K562 (cell line): ENCODE data around the gene TARS3. TPM values are rescaled to one million over a fixed set of nuclear protein-coding genes. Genes with fewer than 3 reads are reported as not detected.

Experiments used
- ATAC-seq: fragments of 200-7000 bp; cut with Tn5 transposase; 3 replicates; pipeline ENCODE4 v1.9.1; 2020; ENCODE audit warnings: moderate library complexity
- BruUV-seq: library from RNA; stranded (reverse); fragments of 400-500 nt; replicated peaks from 2 replicates; lab custom pipeline; 2021; lab: Mats Ljungman, UMichigan
- CTCF ChIA-PET: fragments of 300-600 bp; formaldehyde crosslinking; extraction: SDS; loops from one replicate; lab custom pipeline; 2021; ENCODE audit warnings: low intra/inter-chr PET ratio; lab: Yijun Ruan, JAX
- POLR2A ChIA-PET: fragments of 300-600, 350-650 bp; sonication (Branson Sonifier 250); formaldehyde crosslinking; extraction: SDS; loops from one replicate; lab custom pipeline; 2021; ENCODE audit warnings: antibody characterized with exemption, inconsistent platforms; lab: Yijun Ruan, JAX
- DNase-seq, 4 experiments: peaks; one replicate each; pipeline versions ENCODE4 v3.0.0 to v3.0.0-alpha.2; 2011 to 2018; ENCODE audit warnings: low spot score in 3 of 4, mixed read lengths in 3 of 4; ENCODE audit errors: extremely low read depth in 1 of 4
- FAIRE-seq: peaks from 2 replicates; lab custom pipeline; 2011; peaks lifted over from hg19 to GRCh38; lab: Jason Lieb, UNC
- H2AFZ ChIP-seq: 2 replicates; pipeline ENCODE4 v1.6.0; 2011; ENCODE audit warnings: low read depth, low read length, control low read depth, inconsistent platforms
- H3K27ac ChIP-seq: fragments of 200-600 bp; 3 replicates; pipeline ENCODE4 v1.8.0; 2011; ENCODE audit warnings: low read depth, mild to moderate bottlenecking, control low read depth, inconsistent platforms, low read length, moderate library complexity, mixed read lengths; ENCODE audit errors: extremely low read depth
- H3K27me3 ChIP-seq, 2 experiments: fragments of 300-600 bp in 1 of 2; 2 replicates in 1 of 2; 3 replicates in 1 of 2; pipeline versions ENCODE4 v1.6.0 to v1.8.0; 2011; ENCODE audit warnings: inconsistent platforms in 2 of 2, low read length in 2 of 2, mild to moderate bottlenecking in 1 of 2, mixed read lengths in 1 of 2, moderate library complexity in 1 of 2; ENCODE audit not compliant: control insufficient read depth in 2 of 2, insufficient read depth in 2 of 2
- H3K36me3 ChIP-seq: fragments of 300-600 bp; 3 replicates; pipeline ENCODE4 v1.8.0; 2011; ENCODE audit warnings: mild to moderate bottlenecking, low read length, inconsistent platforms; ENCODE audit not compliant: control insufficient read depth, insufficient read depth
- H3K4me1 ChIP-seq, 2 experiments: fragments of 200-600 bp in 1 of 2; replicated peaks in 1 of 2; 2 replicates in 1 of 2; 3 replicates in 1 of 2; pipeline versions ENCODE4 v1.5.1 to v1.8.0; 2011; ENCODE audit warnings: inconsistent platforms in 2 of 2, low read length in 2 of 2, mild to moderate bottlenecking in 1 of 2, mixed read lengths in 1 of 2, moderate library complexity in 1 of 2; ENCODE audit not compliant: control insufficient read depth in 2 of 2, insufficient read depth in 2 of 2
- H3K4me2 ChIP-seq: 2 replicates; pipeline ENCODE4 v1.6.1; 2011; ENCODE audit warnings: low read length, control low read depth, inconsistent platforms, mixed read lengths; ENCODE audit not compliant: insufficient read depth
- H3K4me3 ChIP-seq: fragments of 200-600 bp; sonication (generic), shearing (Covaris generic); 2 replicates; pipeline ENCODE4 v1.5.1; 2016; ENCODE audit warnings: control low read depth, inconsistent platforms
- H3K79me2 ChIP-seq: fragments of 200-600 bp; 3 replicates; pipeline ENCODE4 v1.8.0; 2011; ENCODE audit warnings: low read length, inconsistent platforms; ENCODE audit not compliant: control insufficient read depth, insufficient read depth
- H3K9ac ChIP-seq, 2 experiments: 2 replicates each; pipeline versions ENCODE4 v1.6.0 to v1.6.1; 2011; ENCODE audit warnings: low read depth in 2 of 2, low read length in 2 of 2, control low read depth in 1 of 2, inconsistent platforms in 1 of 2, mild to moderate bottlenecking in 1 of 2, mixed read lengths in 1 of 2; ENCODE audit not compliant: insufficient read depth in 1 of 2
- H3K9me1 ChIP-seq: one replicate; pipeline ENCODE4 v1.6.0; 2011; ENCODE audit warnings: inconsistent platforms, mild to moderate bottlenecking, low read length, moderate library complexity; ENCODE audit not compliant: control insufficient read depth, insufficient read depth
- H3K9me3 ChIP-seq: replicated peaks from 2 replicates; pipeline ENCODE4 v1.5.1; 2011; ENCODE audit warnings: low read depth, low read length, inconsistent platforms; ENCODE audit not compliant: control insufficient read depth, insufficient read depth
- H4K20me1 ChIP-seq: replicated peaks from 2 replicates; pipeline ENCODE4 v1.6.1; 2011; ENCODE audit warnings: low read length, inconsistent platforms, mixed read lengths; ENCODE audit not compliant: control insufficient read depth, insufficient read depth
- EZH2 ChIP-seq: IDR thresholded peaks from 2 replicates; pipeline ENCODE4 v1.6.1; 2012; ENCODE audit warnings: low read depth, mild to moderate bottlenecking, inconsistent platforms, low read length, borderline replicate concordance
- FOXA3 ChIP-seq, 2 experiments: fragments of 450-650 bp in 1 of 2; sonication (generic) in 1 of 2; formaldehyde crosslinking; IDR thresholded peaks in 1 of 2; conservative IDR thresholded peaks in 1 of 2; 2 replicates each; pipeline versions ENCODE4 v1.4.0 to v1.8.0; 2020 to 2022; ENCODE audit warnings: mild to moderate bottlenecking in 2 of 2, missing genetic modification reagents in 1 of 2
- FOXK2 ChIP-seq, 2 experiments: fragments of 450-650 bp; IDR thresholded peaks in 1 of 2; conservative IDR thresholded peaks in 1 of 2; 2 replicates each; pipeline ENCODE4 v1.6.1; 2016; ENCODE audit warnings: low read depth in 2 of 2, mild to moderate bottlenecking in 1 of 2
- GABPB1 ChIP-seq: sonication (generic); formaldehyde crosslinking; IDR thresholded peaks from 2 replicates; pipeline ENCODE4 v1.8.0; 2022; ENCODE audit warnings: mild to moderate bottlenecking, missing genetic modification reagents
- HDAC2 ChIP-seq: fragments of 450-650 bp; IDR thresholded peaks from 2 replicates; pipeline ENCODE4 v1.6.1; 2016; ENCODE audit warnings: mild to moderate bottlenecking
- KDM4B ChIP-seq, 2 experiments: fragments of 450-650 bp in 1 of 2; sonication (generic) in 1 of 2; IDR thresholded peaks; 2 replicates each; pipeline ENCODE4 v1.6.1; 2016 to 2017; ENCODE audit warnings: borderline replicate concordance in 2 of 2, antibody characterized with exemption in 1 of 2, low read depth in 1 of 2, mild to moderate bottlenecking in 1 of 2
- NFIX ChIP-seq: fragments of 250-450 bp; sonication (Bioruptor Pico); IDR thresholded peaks from 2 replicates; pipeline ENCODE4 v1.4.0; 2020; ENCODE audit warnings: low read depth, mild to moderate bottlenecking, moderate library complexity
- PHF8 ChIP-seq: fragments of 200-600 bp; sonication (generic); IDR thresholded peaks from 2 replicates; pipeline ENCODE4 v1.6.1; 2012; ENCODE audit warnings: mixed run types, mild to moderate bottlenecking, inconsistent platforms, low read length, moderate library complexity, borderline replicate concordance
- RB1 ChIP-seq: fragments of 450-650 bp; IDR thresholded peaks from 2 replicates; pipeline ENCODE4 v1.6.1; 2017; ENCODE audit warnings: low read depth, mild to moderate bottlenecking
- SP2 ChIP-seq: IDR thresholded peaks from 2 replicates; pipeline ENCODE4 v1.6.1; 2011; ENCODE audit warnings: mild to moderate bottlenecking, low read depth, low read length, moderate library complexity; ENCODE audit not compliant: poor library complexity, severe bottlenecking; ENCODE audit errors: extremely low read depth
- TAF9B ChIP-seq: fragments of 450-650 bp; IDR thresholded peaks from 2 replicates; pipeline ENCODE4 v1.6.1; 2018; ENCODE audit warnings: mild to moderate bottlenecking; ENCODE audit not compliant: partially characterized antibody
- THRAP3 ChIP-seq: fragments of 450-650 bp; IDR thresholded peaks from 2 replicates; pipeline ENCODE4 v1.6.1; 2016; ENCODE audit warnings: mild to moderate bottlenecking, inconsistent platforms, borderline replicate concordance
- ZNF3 ChIP-seq: fragments of 250-450 bp; sonication (Bioruptor Pico); IDR thresholded peaks from 2 replicates; pipeline ENCODE4 v1.5.0; 2021; ENCODE audit warnings: mild to moderate bottlenecking, moderate library complexity
- WGBS: fragments of 100-300 bp; shearing (Covaris generic); methylation state at CpG from one replicate; pipeline ENCODE4 v1.1.6; 2016; ENCODE audit warnings: low coverage, mixed read lengths; ENCODE audit not compliant: insufficient coverage; ENCODE audit errors: missing lambda C conversion rate; 5-methylcytosine and 5-hydroxymethylcytosine counted together
- in situ Hi-C: fragments of 300-500 bp; cut with MboI; formaldehyde crosslinking; loops from 4 replicates; pipeline ENCODE4 v1.15.0; 2018; ENCODE audit warnings: inconsistent platforms, mixed read lengths
- intact Hi-C: fragments of 100-400 bp; cut with micrococcal nuclease; formaldehyde crosslinking; loops from 2 replicates; pipeline ENCODE4 v1.14.2; 2022
- polyA plus RNA-seq, 8 experiments: library from polyadenylated mRNA; depleted of rRNA in 4 of 8; stranded (reverse) in 5 of 8; unstranded in 3 of 8; fragments of >200 nt; fragmentation: Nextera tagmentation in 2 of 8; fragmentation: Illumina TruSeq in 1 of 8; extraction: Ambion mirVana in 2 of 8; extraction: Trizol in 1 of 8; gene quantifications; 2 replicates each; pipeline versions ENCODE4 v1.2.1 to v1.2.3, GENCODE V29; 2011 to 2014; ENCODE audit warnings: inconsistent platforms in 1 of 8, missing spikeins in 1 of 8
- total RNA-seq, 7 experiments: library from RNA; depleted of rRNA in 6 of 7; stranded (reverse); fragments of >200 nt in 6 of 7; fragmentation: Illumina TruSeq in 2 of 7; extraction: Trizol in 2 of 7; gene quantifications; 2 replicates each; pipeline versions ENCODE4 v1.2.1 to v1.2.3, GENCODE V29; 2011 to 2021; ENCODE audit warnings: low replicate concordance in 1 of 7
- TF ChIP-seq, protein P1 (sequence below): sonication (generic); formaldehyde crosslinking; IDR thresholded peaks from 2 replicates; pipeline ENCODE4 v1.9.0; 2022; ENCODE audit warnings: mild to moderate bottlenecking, missing genetic modification reagents
- TF ChIP-seq, protein P2 (sequence below): fragments of 250-450 bp; sonication (Bioruptor Pico); IDR thresholded peaks from 2 replicates; pipeline ENCODE4 v1.8.0; 2022; ENCODE audit warnings: moderate library complexity, mild to moderate bottlenecking, inconsistent platforms

Gene TARS3
- total and polyA plus RNA-seq, 9 of the 15 experiments (the other 6 are each of a cell fraction or from before 2014, with no cell fraction given): 2.1 to 14.7 (median 9.8) TPM

DNA sequence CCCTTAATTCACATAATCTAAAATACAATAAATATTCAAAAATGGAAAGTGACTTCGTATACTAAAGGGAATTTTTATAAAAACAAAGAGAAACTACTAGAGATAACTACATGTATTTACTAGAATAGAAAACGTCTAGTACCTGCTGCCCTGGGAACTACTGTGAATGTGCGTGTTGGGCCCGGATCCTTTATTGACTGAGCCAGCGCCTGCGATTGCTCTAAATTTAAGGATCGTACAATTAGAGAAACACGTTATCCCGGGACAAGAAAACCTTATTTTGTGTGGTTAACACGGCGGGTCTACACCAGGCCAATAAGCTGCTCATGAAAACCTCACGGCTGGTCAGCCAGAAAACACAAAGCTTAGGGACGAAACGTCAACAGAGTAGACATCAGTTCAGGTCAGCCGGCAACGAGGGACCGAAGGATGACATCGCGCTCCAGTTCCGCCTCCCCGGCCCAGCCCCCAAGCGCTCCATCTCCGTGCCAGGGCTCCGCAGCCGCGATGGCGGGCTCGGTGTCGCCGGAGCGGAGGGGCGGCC lies 72.6 kb downstream of the TARS3 start (continued):
- TF ChIP-seq FOXK2 (conservative IDR thresholded peaks at IDR 0.05 in 1 of 2, IDR thresholded peaks at IDR 0.05 in 1 of 2; ENCODE audit: low read depth in 2 of 2): peak in 1 of 2 experiments; percentile 44; a peak in 1 of 4 replicates
- no peak for TF ChIP-seq HDAC2
- no peak for TF ChIP-seq PHF8
- no peak for TF ChIP-seq TAF9B
- TF ChIP-seq THRAP3: no peak
- TF ChIP-seq, protein P1, sequence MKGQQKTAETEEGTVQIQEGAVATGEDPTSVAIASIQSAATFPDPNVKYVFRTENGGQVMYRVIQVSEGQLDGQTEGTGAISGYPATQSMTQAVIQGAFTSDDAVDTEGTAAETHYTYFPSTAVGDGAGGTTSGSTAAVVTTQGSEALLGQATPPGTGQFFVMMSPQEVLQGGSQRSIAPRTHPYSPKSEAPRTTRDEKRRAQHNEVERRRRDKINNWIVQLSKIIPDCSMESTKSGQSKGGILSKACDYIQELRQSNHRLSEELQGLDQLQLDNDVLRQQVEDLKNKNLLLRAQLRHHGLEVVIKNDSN (CRISPR knock-in tag): peak; percentile 18; the same call in 1 of the 2 replicates
- peak in 1 of 2 experiments; percentile 16; a peak in 1 of 4 replicates for TF ChIP-seq FOXA3 (CRISPR knock-in tag; conservative IDR thresholded peaks at IDR 0.05 in 1 of 2, IDR thresholded peaks at IDR 0.05 in 1 of 2)

DNA sequence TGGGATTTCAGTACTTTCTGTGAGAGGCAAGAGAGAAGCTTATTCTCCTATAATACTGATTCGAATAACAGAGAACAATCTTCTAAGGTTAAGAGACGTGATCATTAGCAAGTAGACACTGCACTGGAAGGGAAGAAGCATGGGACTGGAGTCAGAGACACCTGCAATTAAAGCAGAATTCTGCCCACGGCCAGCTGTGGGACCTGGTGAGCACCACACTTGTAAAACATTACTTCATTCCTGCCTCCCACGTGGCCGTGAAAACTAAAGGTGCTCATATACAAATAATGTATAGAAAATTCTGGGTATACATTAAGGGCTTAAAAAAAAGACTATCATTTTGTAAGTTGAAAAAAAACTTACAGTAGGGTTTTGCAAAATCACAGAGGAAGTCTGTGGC lies 74.1 kb downstream of the TARS3 start:
- FAIRE-seq (no peak), DNase-seq (no peak), ATAC-seq (no peak)
- no peaks in the 10 kb centered on the region for H3K27me3 ChIP-seq
- WGBS: 66% methylated on average over 5 of the region's 5 CpGs
- H3K9me1 ChIP-seq: no peaks in the 10 kb centered on the region
- peaks cover 62% of the 10 kb centered on the region for H3K36me3 ChIP-seq
- BruUV-seq: no TSS peak
- H3K79me2 ChIP-seq: peaks cover 61% of the 10 kb centered on the region
- CTCF ChIA-PET: no interaction called here
- H3K9me3 ChIP-seq: no peaks in the 10 kb centered on the region
- no peak for TF ChIP-seq SP2
- TF ChIP-seq RB1: no peak
- no peak for TF ChIP-seq EZH2
- no peak for TF ChIP-seq NFIX (CRISPR knock-in tag)
- TF ChIP-seq KDM4B (IDR thresholded peaks at IDR 0.05; ENCODE audit: borderline replicate concordance in 2 of 2, low read depth in 1 of 2): no peak
- TF ChIP-seq, protein P1 (CRISPR knock-in tag): no peak
- TF ChIP-seq GABPB1 (CRISPR knock-in tag): no peak
- TF ChIP-seq, protein P2, sequence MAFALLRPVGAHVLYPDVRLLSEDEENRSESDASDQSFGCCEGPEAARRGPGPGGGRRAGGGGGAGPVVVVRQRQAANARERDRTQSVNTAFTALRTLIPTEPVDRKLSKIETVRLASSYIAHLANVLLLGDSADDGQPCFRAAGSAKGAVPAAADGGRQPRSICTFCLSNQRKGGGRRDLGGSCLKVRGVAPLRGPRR (CRISPR knock-in tag): no peak
- no peak for TF ChIP-seq ZNF3
- H3K9ac ChIP-seq: peak overlapping the region in 1 of 2 experiments; percentile 83; a peak in 2 of 4 replicates
- H3K4me2 ChIP-seq: peak overlapping the region; percentile 24; the same call in 1 of the 2 replicates
- POLR2A ChIA-PET: interaction anchor here (1.0 to 1.2 kb wide), 2 partner anchors 13 to 73 kb away, joined by 3 to 4 read pairs; partner anchors contain the start of gene TARS3
- in situ Hi-C loops (loop anchor here (5.0 kb wide), 1 partner anchor 358 kb away; no protein-coding TSS in a partner anchor), intact Hi-C loops (loop anchor here (5.0 kb wide), 1 partner anchor 122 kb away; no protein-coding TSS in a partner anchor)
- no peaks in the 10 kb centered on the region for H4K20me1 ChIP-seq
- H3K27ac ChIP-seq: no peak overlapping the region
- peaks cover 14% of the 10 kb centered on the region in 2 experiments; a peak in 4 of 5 replicates for H3K4me1 ChIP-seq
- H2AFZ ChIP-seq: no peak overlapping the region
- no peak overlapping the region for H3K4me3 ChIP-seq
